GM23338 (cell line): ENCODE measurements around the gene SYPL1. TPM values are rescaled to one million over a fixed set of nuclear protein-coding genes. Genes with fewer than 3 reads are reported as not detected.

Source experiments
- ATAC-seq: fragments of 200-7000 bp; cut with Tn5 transposase; 3 replicates; pipeline ENCODE4 v1.9.1; 2020
- DNase-seq: peaks from one replicate; pipeline ENCODE4 v3.0.0-alpha.2; 2015; ENCODE audit warnings: low spot score
- H2AFZ ChIP-seq: fragments of 200-600 bp; sonication (generic); 2 replicates; pipeline ENCODE4 v1.8.0; 2016; ENCODE audit warnings: antibody characterized with exemption, mild to moderate bottlenecking, moderate library complexity
- H3F3A ChIP-seq: fragments of 200-600 bp; sonication (generic); replicated peaks from 2 replicates; pipeline ENCODE4 v1.8.0; 2017; ENCODE audit warnings: antibody characterized with exemption, mixed run types, low read depth
- H3K27ac ChIP-seq: fragments of 200-600 bp; sonication (generic); 2 replicates; pipeline ENCODE4 v1.6.1; 2016; ENCODE audit warnings: low read depth
- H3K27me3 ChIP-seq: fragments of 200-600 bp; sonication (generic); 2 replicates; pipeline ENCODE4 v1.8.0; 2016; ENCODE audit warnings: mild to moderate bottlenecking, mixed run types, moderate library complexity; ENCODE audit not compliant: insufficient read depth
- H3K36me3 ChIP-seq: fragments of 200-600 bp; sonication (generic); 2 replicates; pipeline ENCODE4 v1.8.0; 2016; ENCODE audit warnings: mild to moderate bottlenecking; ENCODE audit not compliant: insufficient read depth
- H3K4me1 ChIP-seq: fragments of 200-600 bp; sonication (generic); 2 replicates; pipeline ENCODE4 v1.8.0; 2016; ENCODE audit warnings: mild to moderate bottlenecking, moderate library complexity; ENCODE audit not compliant: insufficient read depth
- H3K4me2 ChIP-seq: fragments of 200-600 bp; sonication (generic); 2 replicates; pipeline ENCODE4 v1.7.1; 2017; ENCODE audit warnings: mixed run types
- H3K4me3 ChIP-seq: fragments of 200-600 bp; sonication (generic); 2 replicates; pipeline ENCODE4 v1.6.1; 2016; ENCODE audit warnings: mixed run types
- H3K79me2 ChIP-seq: fragments of 200-600 bp; sonication (generic); replicated peaks from 2 replicates; pipeline ENCODE4 v1.8.0; 2017; ENCODE audit warnings: mild to moderate bottlenecking; ENCODE audit not compliant: insufficient read depth
- H3K9me2 ChIP-seq: fragments of 200-600 bp; sonication (generic); 2 replicates; pipeline ENCODE4 v1.8.0; 2017; ENCODE audit not compliant: insufficient read depth
- H4K20me1 ChIP-seq: fragments of 200-600 bp; sonication (generic); replicated peaks from 2 replicates; pipeline ENCODE4 v1.8.0; 2017; ENCODE audit warnings: mild to moderate bottlenecking; ENCODE audit not compliant: insufficient read depth
- H3K27ac Mint-ChIP-seq: 2 replicates; pipeline ENCODE4 v1.8.0; 2020; ENCODE audit warnings: inconsistent platforms, mild to moderate bottlenecking, moderate library complexity, mixed read lengths
- H3K27me3 Mint-ChIP-seq: 3 replicates; pipeline ENCODE4 v1.8.0; 2022; ENCODE audit warnings: low read depth, mild to moderate bottlenecking, moderate library complexity, mixed read lengths, inconsistent platforms; ENCODE audit not compliant: insufficient read depth, poor library complexity
- H3K36me3 Mint-ChIP-seq: 3 replicates; pipeline ENCODE4 v1.8.0; 2021; ENCODE audit warnings: low read depth, mild to moderate bottlenecking, inconsistent platforms, moderate library complexity, mixed read lengths
- H3K4me1 Mint-ChIP-seq: 3 replicates; pipeline ENCODE4 v1.8.0; 2020; ENCODE audit warnings: mild to moderate bottlenecking, inconsistent platforms, mixed read lengths
- H3K4me3 Mint-ChIP-seq: 3 replicates; pipeline ENCODE4 v1.8.0; 2021; ENCODE audit warnings: moderate library complexity, mild to moderate bottlenecking, inconsistent platforms, mixed read lengths
- H3K9me3 Mint-ChIP-seq: 3 replicates; pipeline ENCODE4 v1.8.0; 2020; ENCODE audit warnings: moderate library complexity, mild to moderate bottlenecking, inconsistent platforms, mixed read lengths
- CREB1 ChIP-seq: fragments of 250-450 bp; sonication (Bioruptor Pico); IDR thresholded peaks from 2 replicates; pipeline ENCODE4 v1.5.0; 2020; ENCODE audit warnings: low read depth, mild to moderate bottlenecking, moderate library complexity
- EZH2 ChIP-seq: fragments of 200-600 bp; sonication (generic); IDR thresholded peaks from one replicate; pipeline ENCODE4 v1.8.0; 2017; ENCODE audit warnings: antibody characterized with exemption, mild to moderate bottlenecking, low read depth; ENCODE audit not compliant: unreplicated experiment
- EZH2phosphoT487 ChIP-seq: fragments of 200-600 bp; sonication (generic); IDR thresholded peaks from one replicate; pipeline ENCODE4 v1.8.1; 2018; ENCODE audit warnings: antibody characterized with exemption; ENCODE audit not compliant: unreplicated experiment
- JUNB ChIP-seq: IDR thresholded peaks from one replicate; pipeline ENCODE4 v1.6.1; 2016; ENCODE audit warnings: antibody characterized with exemption; ENCODE audit not compliant: unreplicated experiment
- NANOG ChIP-seq: IDR thresholded peaks from 2 replicates; pipeline ENCODE4 v1.6.1; 2016; ENCODE audit warnings: antibody characterized with exemption, borderline replicate concordance
- POLR2AphosphoS5 ChIP-seq: IDR thresholded peaks from 2 replicates; pipeline ENCODE4 v1.6.1; 2016; ENCODE audit warnings: antibody characterized with exemption, low read depth
- STAT1 ChIP-seq: IDR thresholded peaks from one replicate; pipeline ENCODE4 v1.6.1; 2016; ENCODE audit warnings: antibody characterized with exemption; ENCODE audit not compliant: unreplicated experiment
- ZNF114 ChIP-seq: fragments of 250-450 bp; sonication (Bioruptor Pico); IDR thresholded peaks from 2 replicates; pipeline ENCODE4 v1.5.0; 2020; ENCODE audit warnings: mild to moderate bottlenecking, moderate library complexity
- ZNF331 ChIP-seq: fragments of 250-450 bp; sonication (Bioruptor Pico); IDR thresholded peaks from 2 replicates; pipeline ENCODE4 v1.5.0; 2020; ENCODE audit warnings: low read depth, mild to moderate bottlenecking, moderate library complexity
- polyA plus RNA-seq: library from polyadenylated mRNA; unstranded; fragments of >200 nt; fragmentation: Nextera tagmentation; extraction: Ambion mirVana; gene quantifications from 2 replicates; pipeline ENCODE4 v1.2.1, GENCODE V29; 2016
- total RNA-seq: library from RNA; depleted of rRNA; stranded (reverse); fragments of >200 nt; shearing (Covaris generic); gene quantifications from 2 replicates; pipeline ENCODE4 v1.2.3, GENCODE V29; 2014
- TF ChIP-seq, protein P1 (sequence below): fragments of 250-450 bp; sonication (Bioruptor Pico); IDR thresholded peaks from 2 replicates; pipeline ENCODE4 v1.5.0; 2020; ENCODE audit warnings: mild to moderate bottlenecking, moderate library complexity
- TF ChIP-seq, protein P2 (sequence below): IDR thresholded peaks from one replicate; pipeline ENCODE4 v1.6.1; 2018; ENCODE audit warnings: antibody characterized with exemption; ENCODE audit not compliant: unreplicated experiment
- TF ChIP-seq, protein P3 (sequence below): IDR thresholded peaks from 2 replicates; pipeline ENCODE4 v1.6.1; 2016; ENCODE audit warnings: antibody characterized with exemption
- TF ChIP-seq, protein P4 (sequence below), 2 experiments: fragments of 200-600 bp in 1 of 2; sonication (generic) in 1 of 2; conservative IDR thresholded peaks; 2 replicates each; pipeline versions ENCODE4 v1.5.1 to v1.6.1; 2016 to 2017; ENCODE audit warnings: antibody characterized with exemption in 2 of 2, low read depth in 2 of 2, mild to moderate bottlenecking in 2 of 2, moderate library complexity in 1 of 2

The SYPL1 gene
- total and polyA plus RNA-seq, 2 experiments from 2014 or later: 39.3 to 52.7 TPM

DNA sequence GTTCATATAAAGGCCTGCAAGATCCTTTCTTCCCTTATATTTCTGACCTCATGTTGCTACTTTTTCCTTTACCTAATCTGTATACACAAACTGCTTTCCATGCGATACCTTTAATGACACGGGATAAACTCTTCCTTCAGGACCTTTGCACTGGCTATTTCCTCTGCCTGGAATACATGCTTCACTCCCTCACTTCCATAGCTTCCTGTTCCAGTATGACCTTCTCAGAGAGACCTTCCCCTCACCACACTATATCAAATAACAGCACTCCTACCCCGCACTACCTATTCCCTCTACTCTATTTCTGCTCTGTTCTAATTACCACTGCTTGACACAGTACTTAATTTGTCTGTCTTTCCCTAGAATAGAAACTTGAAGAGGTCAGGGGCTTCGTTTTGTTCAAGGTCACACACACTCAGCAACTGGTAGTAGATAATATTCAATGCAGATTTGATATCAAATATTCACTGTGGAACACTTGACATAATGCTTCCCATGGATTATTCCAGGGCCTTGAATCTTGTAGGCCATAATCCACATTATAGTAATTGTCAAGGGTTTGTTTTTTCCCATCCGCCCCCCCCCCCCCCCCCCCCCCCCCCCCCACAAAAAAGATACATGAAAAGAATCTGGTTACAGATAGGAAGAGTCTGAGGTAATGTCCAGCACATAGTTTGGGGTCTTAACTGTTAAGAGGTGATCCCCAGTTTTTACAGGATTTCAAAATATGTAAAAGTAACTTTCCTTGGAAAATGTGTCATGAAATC is 11.1 kb downstream of the SYPL1 start:
- Mint-ChIP-seq H3K36me3 (no peaks in the 10 kb centered on the region; the same call in 1 of the 3 replicates), H3K4me3 (no peak overlapping the region), H3K27me3 (no peaks in the 10 kb centered on the region), H3K9me3 (no peaks in the 10 kb centered on the region), H3K4me1 (peaks cover 20% of the 10 kb centered on the region), H3K27ac (no peak overlapping the region)
- no peak overlapping the region for H3K4me2 ChIP-seq
- no peaks in the 10 kb centered on the region for H3K4me1 ChIP-seq
- H3K27ac ChIP-seq: no peak overlapping the region
- no peaks in the 10 kb centered on the region for H3K27me3 ChIP-seq
- DNase-seq: no peak
- peaks cover 74% of the 10 kb centered on the region for H3K79me2 ChIP-seq
- H2AFZ ChIP-seq: no peak overlapping the region
- peaks cover 7% of the 10 kb centered on the region; the same call in 1 of the 2 replicates for H3K36me3 ChIP-seq
- H3K4me3 ChIP-seq: no peak overlapping the region
- TF ChIP-seq, protein P1, sequence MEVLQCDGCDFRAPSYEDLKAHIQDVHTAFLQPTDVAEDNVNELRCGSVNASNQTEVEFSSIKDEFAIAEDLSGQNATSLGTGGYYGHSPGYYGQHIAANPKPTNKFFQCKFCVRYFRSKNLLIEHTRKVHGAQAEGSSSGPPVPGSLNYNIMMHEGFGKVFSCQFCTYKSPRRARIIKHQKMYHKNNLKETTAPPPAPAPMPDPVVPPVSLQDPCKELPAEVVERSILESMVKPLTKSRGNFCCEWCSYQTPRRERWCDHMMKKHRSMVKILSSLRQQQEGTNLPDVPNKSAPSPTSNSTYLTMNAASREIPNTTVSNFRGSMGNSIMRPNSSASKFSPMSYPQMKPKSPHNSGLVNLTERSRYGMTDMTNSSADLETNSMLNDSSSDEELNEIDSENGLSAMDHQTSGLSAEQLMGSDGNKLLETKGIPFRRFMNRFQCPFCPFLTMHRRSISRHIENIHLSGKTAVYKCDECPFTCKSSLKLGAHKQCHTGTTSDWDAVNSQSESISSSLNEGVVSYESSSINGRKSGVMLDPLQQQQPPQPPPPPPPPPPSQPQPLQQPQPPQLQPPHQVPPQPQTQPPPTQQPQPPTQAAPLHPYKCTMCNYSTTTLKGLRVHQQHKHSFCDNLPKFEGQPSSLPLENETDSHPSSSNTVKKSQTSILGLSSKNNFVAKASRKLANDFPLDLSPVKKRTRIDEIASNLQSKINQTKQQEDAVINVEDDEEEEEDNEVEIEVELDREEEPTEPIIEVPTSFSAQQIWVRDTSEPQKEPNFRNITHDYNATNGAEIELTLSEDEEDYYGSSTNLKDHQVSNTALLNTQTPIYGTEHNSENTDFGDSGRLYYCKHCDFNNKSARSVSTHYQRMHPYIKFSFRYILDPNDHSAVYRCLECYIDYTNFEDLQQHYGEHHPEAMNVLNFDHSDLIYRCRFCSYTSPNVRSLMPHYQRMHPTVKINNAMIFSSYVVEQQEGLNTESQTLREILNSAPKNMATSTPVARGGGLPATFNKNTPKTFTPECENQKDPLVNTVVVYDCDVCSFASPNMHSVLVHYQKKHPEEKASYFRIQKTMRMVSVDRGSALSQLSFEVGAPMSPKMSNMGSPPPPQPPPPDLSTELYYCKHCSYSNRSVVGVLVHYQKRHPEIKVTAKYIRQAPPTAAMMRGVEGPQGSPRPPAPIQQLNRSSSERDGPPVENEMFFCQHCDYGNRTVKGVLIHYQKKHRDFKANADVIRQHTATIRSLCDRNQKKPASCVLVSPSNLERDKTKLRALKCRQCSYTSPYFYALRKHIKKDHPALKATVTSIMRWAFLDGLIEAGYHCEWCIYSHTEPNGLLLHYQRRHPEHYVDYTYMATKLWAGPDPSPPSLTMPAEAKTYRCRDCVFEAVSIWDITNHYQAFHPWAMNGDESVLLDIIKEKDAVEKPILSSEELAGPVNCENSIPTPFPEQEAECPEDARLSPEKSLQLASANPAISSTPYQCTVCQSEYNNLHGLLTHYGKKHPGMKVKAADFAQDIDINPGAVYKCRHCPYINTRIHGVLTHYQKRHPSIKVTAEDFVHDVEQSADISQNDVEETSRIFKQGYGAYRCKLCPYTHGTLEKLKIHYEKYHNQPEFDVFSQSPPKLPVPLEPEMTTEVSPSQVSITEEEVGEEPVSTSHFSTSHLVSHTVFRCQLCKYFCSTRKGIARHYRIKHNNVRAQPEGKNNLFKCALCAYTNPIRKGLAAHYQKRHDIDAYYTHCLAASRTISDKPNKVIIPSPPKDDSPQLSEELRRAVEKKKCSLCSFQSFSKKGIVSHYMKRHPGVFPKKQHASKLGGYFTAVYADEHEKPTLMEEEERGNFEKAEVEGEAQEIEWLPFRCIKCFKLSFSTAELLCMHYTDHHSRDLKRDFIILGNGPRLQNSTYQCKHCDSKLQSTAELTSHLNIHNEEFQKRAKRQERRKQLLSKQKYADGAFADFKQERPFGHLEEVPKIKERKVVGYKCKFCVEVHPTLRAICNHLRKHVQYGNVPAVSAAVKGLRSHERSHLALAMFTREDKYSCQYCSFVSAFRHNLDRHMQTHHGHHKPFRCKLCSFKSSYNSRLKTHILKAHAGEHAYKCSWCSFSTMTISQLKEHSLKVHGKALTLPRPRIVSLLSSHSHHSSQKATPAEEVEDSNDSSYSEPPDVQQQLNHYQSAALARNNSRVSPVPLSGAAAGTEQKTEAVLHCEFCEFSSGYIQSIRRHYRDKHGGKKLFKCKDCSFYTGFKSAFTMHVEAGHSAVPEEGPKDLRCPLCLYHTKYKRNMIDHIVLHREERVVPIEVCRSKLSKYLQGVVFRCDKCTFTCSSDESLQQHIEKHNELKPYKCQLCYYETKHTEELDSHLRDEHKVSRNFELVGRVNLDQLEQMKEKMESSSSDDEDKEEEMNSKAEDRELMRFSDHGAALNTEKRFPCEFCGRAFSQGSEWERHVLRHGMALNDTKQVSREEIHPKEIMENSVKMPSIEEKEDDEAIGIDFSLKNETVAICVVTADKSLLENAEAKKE (CRISPR knock-in tag): no peak
- no peak for TF ChIP-seq NANOG
- TF ChIP-seq EZH2: no peak
- no peak for TF ChIP-seq EZH2phosphoT487
- TF ChIP-seq, protein P2, sequence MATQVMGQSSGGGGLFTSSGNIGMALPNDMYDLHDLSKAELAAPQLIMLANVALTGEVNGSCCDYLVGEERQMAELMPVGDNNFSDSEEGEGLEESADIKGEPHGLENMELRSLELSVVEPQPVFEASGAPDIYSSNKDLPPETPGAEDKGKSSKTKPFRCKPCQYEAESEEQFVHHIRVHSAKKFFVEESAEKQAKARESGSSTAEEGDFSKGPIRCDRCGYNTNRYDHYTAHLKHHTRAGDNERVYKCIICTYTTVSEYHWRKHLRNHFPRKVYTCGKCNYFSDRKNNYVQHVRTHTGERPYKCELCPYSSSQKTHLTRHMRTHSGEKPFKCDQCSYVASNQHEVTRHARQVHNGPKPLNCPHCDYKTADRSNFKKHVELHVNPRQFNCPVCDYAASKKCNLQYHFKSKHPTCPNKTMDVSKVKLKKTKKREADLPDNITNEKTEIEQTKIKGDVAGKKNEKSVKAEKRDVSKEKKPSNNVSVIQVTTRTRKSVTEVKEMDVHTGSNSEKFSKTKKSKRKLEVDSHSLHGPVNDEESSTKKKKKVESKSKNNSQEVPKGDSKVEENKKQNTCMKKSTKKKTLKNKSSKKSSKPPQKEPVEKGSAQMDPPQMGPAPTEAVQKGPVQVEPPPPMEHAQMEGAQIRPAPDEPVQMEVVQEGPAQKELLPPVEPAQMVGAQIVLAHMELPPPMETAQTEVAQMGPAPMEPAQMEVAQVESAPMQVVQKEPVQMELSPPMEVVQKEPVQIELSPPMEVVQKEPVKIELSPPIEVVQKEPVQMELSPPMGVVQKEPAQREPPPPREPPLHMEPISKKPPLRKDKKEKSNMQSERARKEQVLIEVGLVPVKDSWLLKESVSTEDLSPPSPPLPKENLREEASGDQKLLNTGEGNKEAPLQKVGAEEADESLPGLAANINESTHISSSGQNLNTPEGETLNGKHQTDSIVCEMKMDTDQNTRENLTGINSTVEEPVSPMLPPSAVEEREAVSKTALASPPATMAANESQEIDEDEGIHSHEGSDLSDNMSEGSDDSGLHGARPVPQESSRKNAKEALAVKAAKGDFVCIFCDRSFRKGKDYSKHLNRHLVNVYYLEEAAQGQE: no peak
- TF ChIP-seq JUNB: no peak
- TF ChIP-seq, protein P3, sequence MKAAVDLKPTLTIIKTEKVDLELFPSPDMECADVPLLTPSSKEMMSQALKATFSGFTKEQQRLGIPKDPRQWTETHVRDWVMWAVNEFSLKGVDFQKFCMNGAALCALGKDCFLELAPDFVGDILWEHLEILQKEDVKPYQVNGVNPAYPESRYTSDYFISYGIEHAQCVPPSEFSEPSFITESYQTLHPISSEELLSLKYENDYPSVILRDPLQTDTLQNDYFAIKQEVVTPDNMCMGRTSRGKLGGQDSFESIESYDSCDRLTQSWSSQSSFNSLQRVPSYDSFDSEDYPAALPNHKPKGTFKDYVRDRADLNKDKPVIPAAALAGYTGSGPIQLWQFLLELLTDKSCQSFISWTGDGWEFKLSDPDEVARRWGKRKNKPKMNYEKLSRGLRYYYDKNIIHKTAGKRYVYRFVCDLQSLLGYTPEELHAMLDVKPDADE: no peak
- TF ChIP-seq STAT1: no peak
- TF ChIP-seq CREB1 (CRISPR knock-in tag): no peak
- no peak for TF ChIP-seq ZNF331 (CRISPR knock-in tag)
- TF ChIP-seq POLR2AphosphoS5: no peak
- TF ChIP-seq, protein P4, sequence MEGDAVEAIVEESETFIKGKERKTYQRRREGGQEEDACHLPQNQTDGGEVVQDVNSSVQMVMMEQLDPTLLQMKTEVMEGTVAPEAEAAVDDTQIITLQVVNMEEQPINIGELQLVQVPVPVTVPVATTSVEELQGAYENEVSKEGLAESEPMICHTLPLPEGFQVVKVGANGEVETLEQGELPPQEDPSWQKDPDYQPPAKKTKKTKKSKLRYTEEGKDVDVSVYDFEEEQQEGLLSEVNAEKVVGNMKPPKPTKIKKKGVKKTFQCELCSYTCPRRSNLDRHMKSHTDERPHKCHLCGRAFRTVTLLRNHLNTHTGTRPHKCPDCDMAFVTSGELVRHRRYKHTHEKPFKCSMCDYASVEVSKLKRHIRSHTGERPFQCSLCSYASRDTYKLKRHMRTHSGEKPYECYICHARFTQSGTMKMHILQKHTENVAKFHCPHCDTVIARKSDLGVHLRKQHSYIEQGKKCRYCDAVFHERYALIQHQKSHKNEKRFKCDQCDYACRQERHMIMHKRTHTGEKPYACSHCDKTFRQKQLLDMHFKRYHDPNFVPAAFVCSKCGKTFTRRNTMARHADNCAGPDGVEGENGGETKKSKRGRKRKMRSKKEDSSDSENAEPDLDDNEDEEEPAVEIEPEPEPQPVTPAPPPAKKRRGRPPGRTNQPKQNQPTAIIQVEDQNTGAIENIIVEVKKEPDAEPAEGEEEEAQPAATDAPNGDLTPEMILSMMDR (conservative IDR thresholded peaks at IDR 0.05; ENCODE audit: low read depth in 2 of 2): no peak
- TF ChIP-seq ZNF114: no peak
- no peak; the same call in 2 of the 3 replicates for ATAC-seq
- H3K9me2 ChIP-seq: no peaks in the 10 kb centered on the region
- H3F3A ChIP-seq: no peaks in the 10 kb centered on the region
- peaks cover 13% of the 10 kb centered on the region; the same call in 1 of the 2 replicates for H4K20me1 ChIP-seq
